GM12878 (cell line): ENCODE data around the gene NUMB. TPM values are rescaled to one million over a fixed set of nuclear protein-coding genes. Genes with fewer than 3 reads are reported as not detected.

Experiments used
- ATAC-seq: fragments of 200-7000 bp; cut with Tn5 transposase; 3 replicates; pipeline ENCODE4 v1.9.1; 2020; ENCODE audit warnings: mild to moderate bottlenecking, moderate library complexity
- BruUV-seq: library from RNA; stranded (reverse); fragments of 400-500 nt; replicated peaks from 2 replicates; lab custom pipeline; 2021; lab: Mats Ljungman, UMichigan
- CTCF ChIA-PET: fragments of 300-600 bp; sonication (Branson Sonifier 250); formaldehyde crosslinking; extraction: SDS; loops from one replicate; lab custom pipeline; 2021; ENCODE audit warnings: inconsistent platforms; lab: Yijun Ruan, JAX
- POLR2A ChIA-PET: fragments of 350-600 bp; formaldehyde crosslinking; extraction: SDS; loops from one replicate; lab custom pipeline; 2021; ENCODE audit warnings: inconsistent platforms; lab: Charles Lee
- RAD21 ChIA-PET: fragments of 300-600 bp; sonication (Branson Sonifier 250); formaldehyde crosslinking; loops from one replicate; lab custom pipeline; 2023; ENCODE audit warnings: antibody characterized with exemption; ENCODE audit not compliant: unreplicated experiment; lab: Charles Lee
- SMC1A ChIA-PET: fragments of 300-600 bp; sonication (Branson Sonifier 250); formaldehyde crosslinking; loops from one replicate; lab custom pipeline; 2023; ENCODE audit not compliant: unreplicated experiment, uncharacterized antibody; lab: Charles Lee
- DNase-seq: peaks from one replicate; pipeline ENCODE4 v3.0.0-alpha.2; 2011; ENCODE audit warnings: low read depth, low spot score
- FAIRE-seq: peaks from 3 replicates; lab custom pipeline; 2011; peaks lifted over from hg19 to GRCh38; lab: Jason Lieb, UNC
- H2AFZ ChIP-seq: 2 replicates; pipeline ENCODE4 v1.6.0; 2011; ENCODE audit warnings: low read depth, low read length, control low read depth; ENCODE audit not compliant: control insufficient read depth
- H3K27ac ChIP-seq: 2 replicates; pipeline ENCODE4 v1.5.1; 2011; ENCODE audit warnings: control low read depth; ENCODE audit not compliant: control insufficient read depth, insufficient read depth
- H3K27me3 ChIP-seq, 2 experiments: replicated peaks in 1 of 2; 2 replicates each; pipeline versions ENCODE4 v1.6.0 to v1.6.1; 2011; ENCODE audit warnings: low read length in 1 of 2; ENCODE audit not compliant: control insufficient read depth in 2 of 2, insufficient read depth in 2 of 2
- H3K36me3 ChIP-seq, 2 experiments: 2 replicates each; pipeline ENCODE4 v1.5.1; 2011; ENCODE audit warnings: low read length in 1 of 2; ENCODE audit not compliant: control insufficient read depth in 2 of 2, insufficient read depth in 2 of 2
- H3K4me1 ChIP-seq: 2 replicates; pipeline ENCODE4 v1.6.1; 2011; ENCODE audit warnings: mild to moderate bottlenecking, low read length, moderate library complexity, mixed read lengths; ENCODE audit not compliant: control insufficient read depth, insufficient read depth
- H3K4me2 ChIP-seq: 2 replicates; pipeline ENCODE4 v1.6.0; 2011; ENCODE audit warnings: control low read depth; ENCODE audit not compliant: control insufficient read depth, insufficient read depth
- H3K4me3 ChIP-seq: fragments of 200-600 bp; sonication (generic); 2 replicates; pipeline ENCODE4 v1.5.1; 2016
- H3K79me2 ChIP-seq: 2 replicates; pipeline ENCODE4 v1.6.0; 2011; ENCODE audit warnings: low read length; ENCODE audit not compliant: control insufficient read depth, insufficient read depth
- H3K9ac ChIP-seq: 2 replicates; pipeline ENCODE4 v1.8.0; 2011; ENCODE audit warnings: low read length, control low read depth, mixed read lengths; ENCODE audit not compliant: control insufficient read depth, insufficient read depth
- H3K9me3 ChIP-seq: replicated peaks from 3 replicates; pipeline ENCODE4 v1.5.1; 2011; ENCODE audit warnings: mild to moderate bottlenecking, low read length; ENCODE audit not compliant: control insufficient read depth, insufficient read depth
- H4K20me1 ChIP-seq: 2 replicates; pipeline ENCODE4 v1.6.0; 2011; ENCODE audit not compliant: control insufficient read depth, insufficient read depth
- CHD1 ChIP-seq: IDR thresholded peaks from 2 replicates; pipeline ENCODE4 v1.6.1; 2012; ENCODE audit warnings: low read depth, low read length, improper control_type of control experiment
- DPF2 ChIP-seq: fragments of 450-650 bp; IDR thresholded peaks from 2 replicates; pipeline ENCODE4 v1.6.1; 2017; ENCODE audit warnings: mild to moderate bottlenecking
- ESRRA ChIP-seq: IDR thresholded peaks from 2 replicates; pipeline ENCODE4 v1.6.1; 2012; ENCODE audit warnings: mild to moderate bottlenecking, low read length, improper control_type of control experiment
- IKZF2 ChIP-seq, 2 experiments: fragments of 450-650 bp; IDR thresholded peaks; 2 replicates each; pipeline ENCODE4 v1.6.1; 2017; ENCODE audit warnings: mild to moderate bottlenecking in 2 of 2, moderate library complexity in 2 of 2
- KLF5 ChIP-seq: fragments of 450-650 bp; IDR thresholded peaks from 2 replicates; pipeline ENCODE4 v1.6.1; 2014; ENCODE audit warnings: mild to moderate bottlenecking; ENCODE audit not compliant: partially characterized antibody
- MTA2 ChIP-seq: fragments of 450-650 bp; IDR thresholded peaks from 2 replicates; pipeline ENCODE4 v1.6.1; 2016; ENCODE audit warnings: low read depth, mild to moderate bottlenecking, moderate library complexity
- MXI1 ChIP-seq: fragments of 150-350 bp; IDR thresholded peaks from 2 replicates; pipeline ENCODE4 v1.6.1; 2011; ENCODE audit warnings: low read depth, mild to moderate bottlenecking, inconsistent platforms, low read length, improper control_type of control experiment
- NR2C1 ChIP-seq: fragments of 450-650 bp; IDR thresholded peaks from 2 replicates; pipeline ENCODE4 v1.6.1; 2017; ENCODE audit warnings: antibody characterized with exemption, mild to moderate bottlenecking, moderate library complexity
- TARDBP ChIP-seq: IDR thresholded peaks from 2 replicates; pipeline ENCODE4 v1.6.1; 2016; ENCODE audit warnings: borderline replicate concordance
- YBX1 ChIP-seq: fragments of 450-650 bp; IDR thresholded peaks from 2 replicates; pipeline ENCODE4 v1.6.1; 2016; ENCODE audit warnings: antibody characterized with exemption
- ZNF274 ChIP-seq: IDR thresholded peaks from one replicate; pipeline ENCODE4 v1.8.0; 2011; ENCODE audit not compliant: insufficient read length, insufficient read depth
- WGBS: methylation state at CpG from one replicate; pipeline ENCODE4 v1.1.6; 2016; ENCODE audit warnings: low lambda C conversion rate; ENCODE audit not compliant: insufficient replicate concordance, insufficient coverage; ENCODE audit errors: missing lambda C conversion rate; 5-methylcytosine and 5-hydroxymethylcytosine counted together
- in situ Hi-C: fragments of 300-500 bp; cut with MboI; formaldehyde crosslinking; loops from 9 replicates; pipeline ENCODE4 v1.14.3; 2018; ENCODE audit warnings: mixed read lengths
- intact Hi-C: fragments of 100-400 bp; cut with micrococcal nuclease; formaldehyde crosslinking; loops from one replicate; pipeline ENCODE4 v1.14.2; 2022; ENCODE audit not compliant: unreplicated experiment
- polyA plus RNA-seq, 11 experiments: library from polyadenylated mRNA; depleted of rRNA in 4 of 11; unstranded in 6 of 11; stranded (reverse) in 5 of 11; fragments of >200 nt; fragmentation: Nextera tagmentation in 4 of 11; fragmentation: Illumina TruSeq in 1 of 11; extraction: Ambion mirVana in 4 of 11; extraction: Trizol in 1 of 11; gene quantifications; 1 replicate in 1 of 11; 2 replicates in 10 of 11; pipeline versions ENCODE4 v1.2.1 to v1.2.3, GENCODE V29; 2011 to 2016; ENCODE audit warnings: inconsistent platforms in 2 of 11, missing spikeins in 2 of 11, low read depth in 1 of 11
- total RNA-seq, 4 experiments: library from RNA; depleted of rRNA in 3 of 4; stranded (reverse); fragments of >200 nt in 3 of 4; fragmentation: Illumina TruSeq in 1 of 4; extraction: Trizol in 1 of 4; gene quantifications; 2 replicates each; pipeline versions ENCODE4 v1.2.1 to v1.2.3, GENCODE V29; 2013 to 2021
- TF ChIP-seq, protein P1 (sequence below): fragments of 450-650 bp; IDR thresholded peaks from 2 replicates; pipeline ENCODE4 v1.6.1; 2017; ENCODE audit warnings: borderline replicate concordance
- TF ChIP-seq, protein P2 (sequence below): fragments of 450-650 bp; IDR thresholded peaks from 2 replicates; pipeline ENCODE4 v1.6.1; 2017; ENCODE audit warnings: mild to moderate bottlenecking, low read depth, inconsistent platforms; ENCODE audit not compliant: poor library complexity, severe bottlenecking
- TF ChIP-seq, protein P3 (sequence below): IDR thresholded peaks from 2 replicates; pipeline ENCODE4 v1.6.1; 2011; ENCODE audit warnings: low read depth, mild to moderate bottlenecking, low read length, moderate library complexity, borderline replicate concordance; ENCODE audit errors: extremely low read depth
- TF ChIP-seq, protein P4 (sequence below): fragments of 450-650 bp; conservative IDR thresholded peaks from 2 replicates; pipeline ENCODE4 v1.6.1; 2017; ENCODE audit warnings: mild to moderate bottlenecking, moderate library complexity

The NUMB gene
- total and polyA plus RNA-seq, 10 of the 15 experiments (the other 5 are each of a cell fraction or from before 2014, with no cell fraction given) = 22.0 to 147 (median 48.9) TPM

DNA sequence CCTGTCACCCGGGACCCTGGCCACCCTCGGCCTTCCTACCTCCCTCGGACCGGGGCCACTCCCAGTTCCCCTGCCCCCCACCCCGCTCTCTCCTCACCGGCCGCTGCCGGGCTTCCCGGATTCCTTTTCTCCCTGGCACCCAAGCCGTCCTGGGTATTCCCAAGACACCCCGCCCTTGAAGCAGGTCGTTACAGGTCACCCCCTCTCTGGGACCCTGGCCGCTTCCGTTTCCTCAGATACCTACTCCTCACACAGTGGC is 493 bp downstream of the NUMB start (continued):
- TF ChIP-seq YBX1 (no peak), DPF2 (no peak), TARDBP (no peak)

DNA sequence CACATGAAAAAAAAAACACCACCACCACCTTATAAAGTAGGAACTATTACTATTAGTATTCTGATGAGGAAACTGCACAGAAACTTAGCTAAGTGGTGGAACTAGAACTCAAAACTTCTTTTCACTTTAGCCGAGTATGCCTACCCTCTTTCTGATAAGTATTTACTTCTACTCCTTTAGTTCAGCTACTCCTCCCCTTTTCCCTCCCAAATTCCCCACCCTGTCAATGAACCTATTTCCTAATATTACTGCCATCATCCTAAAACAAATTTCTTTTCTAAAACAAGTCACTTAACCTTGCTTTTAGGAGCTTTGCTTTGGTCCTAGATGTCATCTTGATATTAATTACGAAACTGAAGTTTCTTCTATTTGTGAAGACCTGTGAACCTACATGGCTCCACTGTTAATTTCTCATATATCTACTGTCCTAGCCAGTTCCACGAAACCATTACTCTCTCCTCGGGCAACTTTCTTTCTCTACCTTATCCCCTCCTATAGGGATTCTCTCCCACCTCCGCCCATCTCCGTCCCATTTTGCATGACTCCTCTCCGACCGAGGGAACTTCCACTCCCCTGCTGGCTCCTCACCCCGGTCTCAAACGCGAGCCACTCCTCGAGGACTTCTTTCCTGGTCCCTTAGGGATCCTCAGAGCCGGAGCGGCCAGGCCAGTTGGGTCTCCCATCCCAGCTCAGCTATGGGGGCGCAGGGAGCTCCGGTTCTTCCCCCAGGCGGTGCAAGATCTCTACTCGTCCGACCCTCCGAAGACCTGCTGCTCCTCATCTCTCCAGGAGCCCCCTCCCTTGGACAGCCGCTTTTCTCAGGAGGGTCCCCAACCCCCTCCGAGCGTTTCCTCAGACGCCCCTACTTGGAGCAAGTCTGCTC is 1.1 kb downstream of the NUMB start:
- ChIA-PET CTCF (interaction anchor here (0.7 to 19.2 kb wide), 9 partner anchors 9 to 225 kb away, joined by 3 to 252 read pairs (median 4); no protein-coding TSS in a partner anchor), SMC1A (interaction anchor here (0.7 to 7.1 kb wide), 20 partner anchors 9 to 225 kb away, joined by 3 to 78 read pairs (median 4); no protein-coding TSS in a partner anchor), RAD21 (interaction anchor here (0.7 to 26.5 kb wide), 16 partner anchors 9 to 399 kb away, joined by 3 to 591 read pairs (median 4); partner anchors contain the start of genes RBM25 and RIOX1), POLR2A (interaction anchor here (0.6 to 5.1 kb wide), 18 partner anchors 8 to 315 kb away, joined by 3 to 42 read pairs (median 4); no protein-coding TSS in a partner anchor)
- Histone ChIP-seq H3K27me3 (no peaks in the 10 kb centered on the region), H3K27ac (peak overlapping the region; percentile 71), H3K4me1 (peaks cover 7% of the 10 kb centered on the region), H4K20me1 (no peaks in the 10 kb centered on the region; the same call in 1 of the 2 replicates), H2AFZ (peak overlapping the region; percentile 55), H3K9me3 (no peaks in the 10 kb centered on the region), H3K4me3 (peak overlapping the region; percentile 97), H3K4me2 (peak overlapping the region; percentile 78), H3K36me3 (no peaks in the 10 kb centered on the region), H3K79me2 (peaks cover 52% of the 10 kb centered on the region), H3K9ac (peak overlapping the region; percentile 83)
- FAIRE-seq = peak; percentile 56
- 2% methylated on average over 24 of the region's 24 CpGs for WGBS
- ATAC-seq = peak; percentile 6
- BruUV-seq = no TSS peak
- intact Hi-C loops = loop anchor here (5.0 kb wide), 3 partner anchors 40 to 210 kb away; no protein-coding TSS in a partner anchor
- in situ Hi-C loops = no loop called here
- DNase-seq = no peak
- TF ChIP-seq ZNF274 (no peak), KLF5 (no peak), MXI1 (0 out of 2 replicates have a peak, but pooled peaks have one; percentile 27), NR2C1 (no peak), IKZF2 (IDR thresholded peaks at IDR 0.05) (peak; percentile 50 to 55; a peak in 2 of 4 replicates), CHD1 (no peak), ESRRA (no peak), MTA2 (0 out of 2 replicates have a peak, but pooled peaks have one; percentile 18)
- TF ChIP-seq, protein P1, sequence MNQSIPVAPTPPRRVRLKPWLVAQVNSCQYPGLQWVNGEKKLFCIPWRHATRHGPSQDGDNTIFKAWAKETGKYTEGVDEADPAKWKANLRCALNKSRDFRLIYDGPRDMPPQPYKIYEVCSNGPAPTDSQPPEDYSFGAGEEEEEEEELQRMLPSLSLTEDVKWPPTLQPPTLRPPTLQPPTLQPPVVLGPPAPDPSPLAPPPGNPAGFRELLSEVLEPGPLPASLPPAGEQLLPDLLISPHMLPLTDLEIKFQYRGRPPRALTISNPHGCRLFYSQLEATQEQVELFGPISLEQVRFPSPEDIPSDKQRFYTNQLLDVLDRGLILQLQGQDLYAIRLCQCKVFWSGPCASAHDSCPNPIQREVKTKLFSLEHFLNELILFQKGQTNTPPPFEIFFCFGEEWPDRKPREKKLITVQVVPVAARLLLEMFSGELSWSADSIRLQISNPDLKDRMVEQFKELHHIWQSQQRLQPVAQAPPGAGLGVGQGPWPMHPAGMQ = no peak
- TF ChIP-seq, protein P2, sequence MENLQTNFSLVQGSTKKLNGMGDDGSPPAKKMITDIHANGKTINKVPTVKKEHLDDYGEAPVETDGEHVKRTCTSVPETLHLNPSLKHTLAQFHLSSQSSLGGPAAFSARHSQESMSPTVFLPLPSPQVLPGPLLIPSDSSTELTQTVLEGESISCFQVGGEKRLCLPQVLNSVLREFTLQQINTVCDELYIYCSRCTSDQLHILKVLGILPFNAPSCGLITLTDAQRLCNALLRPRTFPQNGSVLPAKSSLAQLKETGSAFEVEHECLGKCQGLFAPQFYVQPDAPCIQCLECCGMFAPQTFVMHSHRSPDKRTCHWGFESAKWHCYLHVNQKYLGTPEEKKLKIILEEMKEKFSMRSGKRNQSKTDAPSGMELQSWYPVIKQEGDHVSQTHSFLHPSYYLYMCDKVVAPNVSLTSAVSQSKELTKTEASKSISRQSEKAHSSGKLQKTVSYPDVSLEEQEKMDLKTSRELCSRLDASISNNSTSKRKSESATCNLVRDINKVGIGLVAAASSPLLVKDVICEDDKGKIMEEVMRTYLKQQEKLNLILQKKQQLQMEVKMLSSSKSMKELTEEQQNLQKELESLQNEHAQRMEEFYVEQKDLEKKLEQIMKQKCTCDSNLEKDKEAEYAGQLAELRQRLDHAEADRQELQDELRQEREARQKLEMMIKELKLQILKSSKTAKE = peak; percentile 6
- TF ChIP-seq, protein P3, sequence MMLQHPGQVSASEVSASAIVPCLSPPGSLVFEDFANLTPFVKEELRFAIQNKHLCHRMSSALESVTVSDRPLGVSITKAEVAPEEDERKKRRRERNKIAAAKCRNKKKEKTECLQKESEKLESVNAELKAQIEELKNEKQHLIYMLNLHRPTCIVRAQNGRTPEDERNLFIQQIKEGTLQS = no peak
- TF ChIP-seq, protein P4, sequence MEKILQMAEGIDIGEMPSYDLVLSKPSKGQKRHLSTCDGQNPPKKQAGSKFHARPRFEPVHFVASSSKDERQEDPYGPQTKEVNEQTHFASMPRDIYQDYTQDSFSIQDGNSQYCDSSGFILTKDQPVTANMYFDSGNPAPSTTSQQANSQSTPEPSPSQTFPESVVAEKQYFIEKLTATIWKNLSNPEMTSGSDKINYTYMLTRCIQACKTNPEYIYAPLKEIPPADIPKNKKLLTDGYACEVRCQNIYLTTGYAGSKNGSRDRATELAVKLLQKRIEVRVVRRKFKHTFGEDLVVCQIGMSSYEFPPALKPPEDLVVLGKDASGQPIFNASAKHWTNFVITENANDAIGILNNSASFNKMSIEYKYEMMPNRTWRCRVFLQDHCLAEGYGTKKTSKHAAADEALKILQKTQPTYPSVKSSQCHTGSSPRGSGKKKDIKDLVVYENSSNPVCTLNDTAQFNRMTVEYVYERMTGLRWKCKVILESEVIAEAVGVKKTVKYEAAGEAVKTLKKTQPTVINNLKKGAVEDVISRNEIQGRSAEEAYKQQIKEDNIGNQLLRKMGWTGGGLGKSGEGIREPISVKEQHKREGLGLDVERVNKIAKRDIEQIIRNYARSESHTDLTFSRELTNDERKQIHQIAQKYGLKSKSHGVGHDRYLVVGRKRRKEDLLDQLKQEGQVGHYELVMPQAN = peak; percentile 23; the same call in 1 of the 2 replicates
